Stomach (tissue), 9 donors: Measurements from ENCODE around the gene PDE9A. TPM values are rescaled to one million over a fixed set of nuclear protein-coding genes. Genes with fewer than 3 reads are reported as not detected.
A peak's percentile ranks its signal among the peaks of the same experiment; 100 is the strongest.

ENCODE experiments used
- DNase-seq, 2 donors: peaks; one replicate each; pipeline versions ENCODE4 v3.0.0 to v3.0.0-alpha.2; 2013 to 2019
- H3K27ac ChIP-seq, 5 donors: fragments of 200-600 bp in 4 of 5; sonication (generic) in 4 of 5; one replicate each; pipeline ENCODE4 v1.5.1; 2013 to 2019; ENCODE audit warnings: mild to moderate bottlenecking in 1 of 5, moderate library complexity in 1 of 5
- H3K27me3 ChIP-seq, 3 donors: fragments of 200-600 bp; sonication (generic); one replicate each; pipeline ENCODE4 v1.5.1; 2017 to 2019; ENCODE audit warnings: mixed run types in 1 of 3
- H3K36me3 ChIP-seq, 4 donors: fragments of 200-600 bp; sonication (generic); 1 replicate in 3 of 4; 2 replicates in 1 of 4; pipeline ENCODE4 v1.5.1; 2016 to 2019
- H3K4me1 ChIP-seq, 4 donors: fragments of 200-600 bp; sonication (generic); one replicate each; pipeline ENCODE4 v1.5.1; 2016 to 2019
- H3K4me3 ChIP-seq, 4 donors: fragments of 200-600 bp; sonication (generic) in 3 of 4; one replicate each; pipeline ENCODE4 v1.5.1; 2016 to 2019; ENCODE audit warnings: mild to moderate bottlenecking in 1 of 4
- H3K9me3 ChIP-seq, 4 donors: fragments of 200-600 bp; sonication (generic); one replicate each; pipeline ENCODE4 v1.5.1; 2016 to 2019
- CTCF ChIP-seq, 7 experiments: fragments of 450-650 bp in 4 of 7; fragments of 200-600 bp in 3 of 7; sonication (generic) in 3 of 7; IDR thresholded peaks; one replicate each; pipeline ENCODE4 v1.5.1; 2016 to 2019; ENCODE audit warnings: antibody characterized with exemption in 7 of 7, control low read depth in 2 of 7, mild to moderate bottlenecking in 1 of 7
- EP300 ChIP-seq: sonication (generic); formaldehyde crosslinking; IDR thresholded peaks from one replicate; pipeline ENCODE4 v1.6.1; 2017; ENCODE audit warnings: antibody characterized with exemption
- POLR2A ChIP-seq, 4 donors: fragments of 450-650 bp; IDR thresholded peaks; one replicate each; pipeline ENCODE4 v1.6.1; 2016; ENCODE audit warnings: antibody characterized with exemption in 4 of 4, control low read depth in 2 of 4, mild to moderate bottlenecking in 1 of 4, moderate library complexity in 1 of 4
- POLR2AphosphoS5 ChIP-seq, 3 donors: sonication (generic); formaldehyde crosslinking; IDR thresholded peaks; one replicate each; pipeline ENCODE4 v1.6.1; 2016; ENCODE audit warnings: antibody characterized with exemption in 3 of 3
- WGBS, 5 donors: extraction: QIAGEN DNeasy Blood & Tissue Kit in 3 of 5; methylation state at CpG; one replicate each; pipeline versions ENCODE4 v1.1.5 to v1.1.7; 2013 to 2018; 5-methylcytosine and 5-hydroxymethylcytosine counted together
- intact Hi-C: fragments of 100-400 bp; cut with DNase I; formaldehyde crosslinking; loops from one replicate; pipeline ENCODE4 v1.15.1; 2023; ENCODE audit warnings: low total_unique reads
- polyA plus RNA-seq, 3 donors: library from polyadenylated mRNA; stranded (reverse); fragments of 200-250 nt; gene quantifications; one replicate each; pipeline ENCODE4 v1.2.3, GENCODE V29; 2013
- total RNA-seq, 5 donors: library from RNA; depleted of rRNA; stranded (reverse); fragments of >200 nt; gene quantifications; one replicate each; pipeline versions ENCODE4 v1.1.0 to v1.2.3, GENCODE V29; 2014 to 2016
- donor health status: healthy with polysubstance abuse.
- donor health status: Bipolar disorder and iron deficiency.
- donor health status: healthy.

The PDE9A gene
- total and polyA plus RNA-seq, 8 donors: 6.4 to 77.1 (median 11.9) TPM

- H3K27me3 ChIP-seq: peaks cover 0 to 3% (median 0%) of the 10 kb centered on the region in 3 donors
- no peak overlapping the region for H3K4me3 ChIP-seq
- no peak for DNase-seq
- H3K4me1 ChIP-seq: peaks cover 5 to 68% (median 22%) of the 10 kb centered on the region in 4 donors
- H3K36me3 ChIP-seq: no peaks in the 10 kb centered on the region
- intact Hi-C loops: no loop called here
- 50 to 65% (median 52%) methylated on average over 15 of the region's 15 CpGs for WGBS, 5 donors
- TF ChIP-seq EP300 (no peak), POLR2AphosphoS5 (IDR thresholded peaks at IDR 0.05) (no peak), CTCF (IDR thresholded peaks at IDR 0.05) (no peak), POLR2A (IDR thresholded peaks at IDR 0.05) (no peak)
- no peaks in the 10 kb centered on the region for H3K9me3 ChIP-seq
- H3K27ac ChIP-seq: no peak overlapping the region
Observed at GRCh38 chr21:42671778-42672593, 18.6 kb downstream of the PDE9A start.

- peaks cover 5 to 69% (median 24%) of the 10 kb centered on the region in 4 donors for H3K4me1 ChIP-seq
- no peak overlapping the region for H3K4me3 ChIP-seq
- intact Hi-C loops: no loop called here
- H3K27me3 ChIP-seq: peaks cover 0 to 3% (median 0%) of the 10 kb centered on the region in 3 donors
- no peaks in the 10 kb centered on the region for H3K36me3 ChIP-seq
- H3K27ac ChIP-seq: peak overlapping the region in 1 of 5 donors; percentile 71
- DNase-seq: no peak
- 87 to 90% (median 88%) methylated on average over 24 of the region's 24 CpGs for whole genome bisulfite sequencing, 5 donors
- no peaks in the 10 kb centered on the region for H3K9me3 ChIP-seq
- TF ChIP-seq POLR2AphosphoS5 (IDR thresholded peaks at IDR 0.05) (no peak), POLR2A (IDR thresholded peaks at IDR 0.05) (no peak), EP300 (no peak), CTCF (IDR thresholded peaks at IDR 0.05) (no peak)
Observed at GRCh38 chr21:42672699-42673458, 19.5 kb downstream of the PDE9A start.

- H3K4me1 ChIP-seq: peaks cover 5 to 69% (median 25%) of the 10 kb centered on the region in 4 donors
Observed at GRCh38 chr21:42673633-42674328, 20.4 kb downstream of the PDE9A start.

GRCh38 chr21:42674351-42674940 lies 21.0 kb downstream of the PDE9A start:
- TF ChIP-seq EP300 (no peak), CTCF (IDR thresholded peaks at IDR 0.05) (no peak), POLR2AphosphoS5 (IDR thresholded peaks at IDR 0.05) (no peak), POLR2A (IDR thresholded peaks at IDR 0.05) (no peak)
- H3K27ac ChIP-seq: peak overlapping the region in 3 of 5 donors; percentile 1 to 71 (median 37)
- peak in 1 of 2 donors; percentile 90 for DNase-seq
- no peaks in the 10 kb centered on the region for H3K9me3 ChIP-seq
- WGBS, 5 donors: 33 to 41% (median 38%) methylated on average over 14 of the region's 14 CpGs
- peak overlapping the region in 3 of 4 donors; percentile 22 to 29 (median 23) for H3K4me3 ChIP-seq
- peaks cover 5 to 62% (median 22%) of the 10 kb centered on the region in 4 donors for H3K4me1 ChIP-seq
- peaks cover 0 to 3% (median 0%) of the 10 kb centered on the region in 3 donors for H3K27me3 ChIP-seq
- peaks cover 0 to 7% (median 0%) of the 10 kb centered on the region in 4 donors for H3K36me3 ChIP-seq
- intact Hi-C loops: no loop called here

More at GRCh38 chr21:42673633-42674328, 20.4 kb downstream of the PDE9A start:
- no peak for DNase-seq
- Histone ChIP-seq H3K9me3 (no peaks in the 10 kb centered on the region), H3K27me3 (peaks cover 0 to 3% (median 0%) of the 10 kb centered on the region in 3 donors), H3K4me3 (peak overlapping the region in 1 of 4 donors; percentile 29), H3K36me3 (peaks cover 0 to under 1% (median 0%) of the 10 kb centered on the region in 4 donors), H3K27ac (peak overlapping the region in 3 of 5 donors; percentile 1 to 71 (median 37))
- 84 to 94% (median 88%) methylated on average over 18 to 23 of the region's 23 CpGs for WGBS, 5 donors
- intact Hi-C loops: no loop called here
- TF ChIP-seq POLR2AphosphoS5 (IDR thresholded peaks at IDR 0.05): no peak
